KMS-11 (cell line): Measurements from ENCODE around the gene OPALIN.

ENCODE experiments used
- H2AFZ ChIP-seq: fragments of 200-600 bp; sonication (generic); 2 replicates; pipeline ENCODE4 v1.6.1; 2016; ENCODE audit warnings: antibody characterized with exemption, mixed run types, low read depth
- H3K27ac ChIP-seq: fragments of 200-600 bp; sonication (generic); 2 replicates; pipeline ENCODE4 v1.6.1; 2016; ENCODE audit warnings: mild to moderate bottlenecking, mixed run types
- H3K27me3 ChIP-seq: fragments of 200-600 bp; sonication (generic); 2 replicates; pipeline ENCODE4 v1.6.1; 2017; ENCODE audit warnings: mild to moderate bottlenecking, low read depth, mixed run types, moderate library complexity; ENCODE audit not compliant: insufficient read depth
- H3K36me3 ChIP-seq: fragments of 200-600 bp; sonication (generic); 2 replicates; pipeline ENCODE4 v1.6.1; 2017; ENCODE audit warnings: mild to moderate bottlenecking, mixed run types; ENCODE audit not compliant: insufficient read depth
- H3K4me1 ChIP-seq: fragments of 200-600 bp; sonication (generic); 2 replicates; pipeline ENCODE4 v1.6.1; 2016; ENCODE audit warnings: mild to moderate bottlenecking, low read depth, mixed run types; ENCODE audit not compliant: poor library complexity, severe bottlenecking
- H3K4me2 ChIP-seq: fragments of 200-600 bp; sonication (generic); 2 replicates; pipeline ENCODE4 v1.7.0; 2016; ENCODE audit warnings: mild to moderate bottlenecking, mixed run types
- H3K4me3 ChIP-seq: fragments of 200-600 bp; sonication (generic); IDR thresholded peaks from 2 replicates; pipeline ENCODE4 v1.6.1; 2017; ENCODE audit warnings: low read depth, low read length, mixed read lengths; ENCODE audit not compliant: insufficient read depth
- H3K79me2 ChIP-seq: fragments of 200-600 bp; sonication (generic); 2 replicates; pipeline ENCODE4 v1.6.1; 2016; ENCODE audit warnings: low read depth, mixed run types; ENCODE audit not compliant: insufficient read depth
- H3K9ac ChIP-seq: fragments of 200-600 bp; sonication (generic); 2 replicates; pipeline ENCODE4 v1.6.1; 2016; ENCODE audit warnings: mild to moderate bottlenecking, mixed run types
- H4K20me1 ChIP-seq: fragments of 200-600 bp; sonication (generic); 2 replicates; pipeline ENCODE4 v1.6.1; 2016; ENCODE audit warnings: mild to moderate bottlenecking, mixed run types; ENCODE audit not compliant: insufficient read depth
- CTCF ChIP-seq: fragments of 200-600 bp; sonication (generic); conservative IDR thresholded peaks from 2 replicates; pipeline ENCODE4 v1.6.1; 2017; ENCODE audit warnings: low read depth, mild to moderate bottlenecking, antibody characterized with exemption, low read length, moderate library complexity, mixed read lengths

OPALIN gene

GRCh38 chr10:96357038-96357620 lies 1.7 kb downstream of the OPALIN start:
- H4K20me1 ChIP-seq: no peaks in the 10 kb centered on the region
- no peak overlapping the region for H3K9ac ChIP-seq
- H2AFZ ChIP-seq: no peak overlapping the region
- no peak overlapping the region for H3K4me3 ChIP-seq
- H3K79me2 ChIP-seq: no peaks in the 10 kb centered on the region
- H3K4me1 ChIP-seq: no peaks in the 10 kb centered on the region
- no peak overlapping the region for H3K4me2 ChIP-seq
- no peaks in the 10 kb centered on the region for H3K27me3 ChIP-seq
- no peaks in the 10 kb centered on the region for H3K36me3 ChIP-seq
- H3K27ac ChIP-seq: no peak overlapping the region
- TF ChIP-seq CTCF: no peak

- no peak for TF ChIP-seq CTCF
- no peak overlapping the region for H3K27ac ChIP-seq
- no peaks in the 10 kb centered on the region for H3K36me3 ChIP-seq
- no peak overlapping the region for H2AFZ ChIP-seq
- no peak overlapping the region for H3K4me2 ChIP-seq
- H4K20me1 ChIP-seq: no peaks in the 10 kb centered on the region
- H3K27me3 ChIP-seq: no peaks in the 10 kb centered on the region
- no peaks in the 10 kb centered on the region for H3K79me2 ChIP-seq
- H3K9ac ChIP-seq: no peak overlapping the region
- no peaks in the 10 kb centered on the region for H3K4me1 ChIP-seq
- no peak overlapping the region for H3K4me3 ChIP-seq
Measured at GRCh38 chr10:96352582-96352981, 6.2 kb downstream of the OPALIN start.

DNA sequence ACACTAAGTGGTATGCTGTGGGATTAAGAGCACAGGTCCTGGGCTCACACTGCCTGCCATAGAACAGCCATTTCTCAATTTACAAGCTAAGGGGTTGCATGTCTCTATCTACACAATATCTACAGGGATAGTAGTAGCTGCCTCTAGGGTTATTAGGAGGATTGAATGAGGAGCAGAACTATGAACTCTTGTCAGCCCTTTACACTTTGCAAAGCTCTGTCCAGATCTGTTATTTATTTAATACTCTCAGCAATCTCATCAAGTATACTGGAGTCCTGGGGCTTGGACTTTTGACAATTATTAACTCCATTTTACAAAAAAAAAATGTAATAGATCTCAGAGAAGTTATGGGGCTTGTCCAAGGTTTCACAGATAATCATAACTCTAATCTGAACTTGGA lies 6.8 kb downstream of the OPALIN start:
- no peak overlapping the region for H3K4me3 ChIP-seq
- no peak overlapping the region for H3K9ac ChIP-seq
- no peak overlapping the region for H3K27ac ChIP-seq
- H2AFZ ChIP-seq: no peak overlapping the region
- no peaks in the 10 kb centered on the region for H3K79me2 ChIP-seq
- no peaks in the 10 kb centered on the region for H4K20me1 ChIP-seq
- no peaks in the 10 kb centered on the region for H3K4me1 ChIP-seq
- no peak for TF ChIP-seq CTCF
- no peak overlapping the region for H3K4me2 ChIP-seq
- H3K27me3 ChIP-seq: no peaks in the 10 kb centered on the region
- no peaks in the 10 kb centered on the region for H3K36me3 ChIP-seq

DNA sequence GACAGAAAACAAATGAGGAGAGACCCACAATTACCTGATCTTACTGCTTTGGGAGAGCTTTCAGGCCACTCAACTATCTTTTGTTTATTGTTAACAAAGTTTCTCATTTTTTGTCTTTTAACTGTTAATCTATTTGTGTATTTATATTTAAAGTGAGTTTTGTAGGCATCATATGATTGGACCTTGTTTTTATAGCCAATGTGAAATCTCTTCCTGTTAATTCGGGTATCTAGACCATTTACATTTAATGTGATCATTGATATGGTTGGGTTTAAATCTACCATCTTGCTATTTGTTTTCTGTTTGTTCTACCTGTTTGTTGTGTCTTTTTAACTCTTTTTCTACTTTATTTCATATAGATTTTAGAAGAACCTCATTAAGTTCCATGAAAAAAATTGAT lies 12.5 kb downstream of the OPALIN start:
- no peaks in the 10 kb centered on the region for H3K36me3 ChIP-seq
- no peak overlapping the region for H3K9ac ChIP-seq
- no peak overlapping the region for H3K4me2 ChIP-seq
- no peaks in the 10 kb centered on the region for H3K79me2 ChIP-seq
- no peaks in the 10 kb centered on the region for H4K20me1 ChIP-seq
- no peak overlapping the region for H3K4me3 ChIP-seq
- H2AFZ ChIP-seq: no peak overlapping the region
- no peak for TF ChIP-seq CTCF
- peaks cover 7% of the 10 kb centered on the region for H3K4me1 ChIP-seq
- H3K27me3 ChIP-seq: no peaks in the 10 kb centered on the region
- H3K27ac ChIP-seq: no peak overlapping the region
